GM18508 (cell line): ENCODE data around the gene CIT.

ENCODE experiments used
- ATAC-seq: cut with Tn5 transposase; IDR thresholded peaks from one replicate; pipeline ENCODE4 v1.9.1; 2021; ENCODE audit warnings: moderate number of reproducible peaks; ENCODE audit not compliant: insufficient read depth, unreplicated experiment

The CIT gene

DNA sequence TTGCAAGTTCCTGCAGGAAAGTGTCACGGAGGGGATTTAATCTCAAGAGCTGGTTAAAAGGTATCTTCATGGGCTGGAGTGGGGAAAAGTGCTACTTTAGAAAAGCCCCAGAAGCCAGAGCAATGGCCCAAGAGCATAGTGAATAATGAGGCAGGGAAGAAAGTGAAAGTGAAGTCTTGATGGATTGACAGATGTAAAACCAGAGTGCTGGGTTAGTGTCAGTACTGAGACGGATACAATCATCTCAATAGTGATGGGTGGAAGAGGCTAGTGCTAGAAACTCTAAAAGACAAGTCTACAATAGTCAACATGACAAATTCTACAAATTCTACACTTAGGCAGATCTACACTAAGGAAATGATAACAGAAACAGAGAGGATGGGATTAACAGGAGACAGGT is 68.1 kb downstream of the CIT start:
- ATAC-seq, result no peak

DNA sequence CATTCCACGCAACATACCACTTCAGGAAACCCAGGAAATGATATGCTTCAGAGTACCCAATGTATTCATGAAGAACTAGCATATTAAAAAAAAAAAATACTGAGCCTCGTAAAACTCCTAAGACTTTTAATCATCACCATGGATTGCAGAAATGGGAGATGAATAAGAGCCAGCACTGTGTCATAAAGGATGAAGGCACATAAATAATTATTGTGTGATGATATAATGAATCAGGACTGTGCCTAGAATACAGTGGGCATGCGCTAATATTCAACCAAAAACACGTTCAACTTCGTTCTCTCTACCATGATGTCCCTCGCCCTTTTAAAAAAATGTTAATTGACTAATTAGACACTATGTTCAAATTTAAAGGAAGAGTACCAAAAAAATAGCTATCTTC is 68.7 kb downstream of the CIT start:
- ATAC-seq, result no peak

DNA sequence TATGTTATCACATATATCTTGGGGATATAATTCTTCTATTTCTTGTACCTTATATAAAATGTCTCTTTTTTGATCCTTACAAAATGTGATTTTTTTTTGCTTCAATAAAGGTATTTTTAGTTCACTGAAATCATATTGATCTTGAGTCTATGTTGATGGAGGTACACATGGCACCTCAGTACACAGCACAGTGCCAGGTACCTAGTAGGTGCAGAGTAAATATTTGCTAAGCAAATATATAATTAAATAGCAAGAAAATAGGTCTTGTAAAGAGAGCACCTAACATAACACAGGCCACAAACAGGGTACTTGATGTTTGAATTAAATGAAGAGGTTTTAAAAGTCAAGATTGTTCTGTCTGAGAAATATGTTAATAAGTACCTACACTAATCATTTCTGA is 69.7 kb downstream of the CIT start:
- ATAC-seq, result no peak

DNA sequence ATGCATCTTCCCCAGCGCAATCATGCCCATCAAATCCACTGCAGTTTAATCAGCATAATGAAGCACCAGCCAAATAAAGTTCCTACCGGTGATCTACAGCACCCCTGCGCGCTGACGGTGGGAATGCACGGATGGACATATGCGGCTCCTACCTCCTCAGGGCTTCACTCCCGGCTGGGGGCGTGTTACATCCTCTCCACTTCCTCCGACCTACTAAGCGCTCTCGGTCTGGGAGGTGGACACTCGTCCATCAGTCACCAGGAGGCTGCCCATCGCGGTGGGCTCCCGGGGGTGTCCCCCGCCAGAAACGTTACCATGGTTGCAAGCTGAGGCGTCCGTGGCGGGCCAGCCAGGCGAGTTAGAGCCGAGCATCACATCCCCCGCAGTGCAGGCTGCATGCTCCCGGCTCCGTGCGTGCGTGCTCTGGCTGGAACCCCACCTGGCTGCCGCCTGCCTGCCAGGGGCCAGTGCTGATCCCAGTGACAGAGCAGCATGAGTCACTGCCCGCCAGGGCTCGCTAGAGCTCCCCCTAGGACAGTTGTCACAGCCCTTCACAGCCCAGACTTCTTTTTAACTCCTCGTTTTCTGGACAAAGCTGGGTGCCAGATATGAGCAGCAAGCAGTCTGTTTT is 73.0 kb downstream of the CIT start:
- ATAC-seq, result no peak

DNA sequence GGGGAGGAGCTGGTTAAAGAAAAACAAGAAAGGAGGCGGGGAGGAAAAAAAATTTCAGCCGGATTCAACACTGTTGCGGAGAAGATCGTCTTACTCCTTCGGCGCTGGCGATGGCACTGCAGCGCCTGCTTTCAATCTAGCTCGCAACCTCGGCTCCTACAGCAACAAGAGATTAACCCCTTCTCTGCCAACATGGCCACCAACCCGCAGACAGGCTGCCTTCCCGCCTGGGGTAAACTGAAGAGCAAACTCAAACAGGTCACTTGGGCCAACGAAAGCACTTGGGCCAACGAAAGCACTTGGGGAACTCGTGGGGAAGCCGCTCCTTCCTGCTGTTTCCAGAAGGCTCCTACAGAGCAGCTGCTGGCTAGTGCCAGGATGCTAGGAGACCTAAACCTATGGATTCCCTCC is 73.7 kb downstream of the CIT start:
- ATAC-seq, result no peak

DNA sequence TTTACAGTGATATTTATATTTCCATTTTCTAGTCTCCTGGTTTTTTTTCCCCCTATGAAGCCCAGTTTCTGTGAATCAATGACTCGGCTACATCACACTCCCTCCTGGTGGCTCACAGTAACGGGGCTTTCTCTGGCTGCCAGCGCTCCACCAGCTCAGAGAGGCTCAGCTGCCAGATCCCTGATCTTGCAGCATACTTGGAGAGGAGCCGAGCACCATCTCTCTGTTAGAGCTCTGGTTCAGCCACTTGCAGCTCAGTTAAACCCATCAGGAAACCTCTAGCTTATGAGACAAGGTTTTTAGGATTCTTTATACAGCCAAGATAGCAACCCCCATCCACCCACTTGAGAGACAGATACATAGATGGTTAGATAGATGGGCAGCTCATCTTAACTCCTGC is 74.6 kb downstream of the CIT start:
- no peak for ATAC-seq

DNA sequence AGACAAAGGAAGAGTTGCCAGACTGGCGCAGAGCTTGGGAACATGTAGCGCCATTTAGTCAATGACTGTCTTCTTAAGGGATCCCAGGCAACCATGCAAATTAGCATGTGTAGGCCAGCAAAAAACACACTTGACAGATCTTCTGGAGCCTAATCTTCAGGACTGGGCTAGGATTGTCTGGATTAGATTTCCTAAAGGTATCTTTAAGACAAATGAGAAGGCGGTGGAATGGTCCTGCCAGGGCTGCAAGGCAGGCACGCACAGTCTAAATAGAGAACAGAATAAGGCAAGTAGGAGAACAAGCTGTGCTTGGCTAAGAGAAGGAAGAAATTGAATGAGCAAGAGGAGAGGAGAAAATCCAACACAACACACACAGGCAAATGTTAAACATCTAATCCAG is 80.0 kb downstream of the CIT start:
- ATAC-seq, result no peak

DNA sequence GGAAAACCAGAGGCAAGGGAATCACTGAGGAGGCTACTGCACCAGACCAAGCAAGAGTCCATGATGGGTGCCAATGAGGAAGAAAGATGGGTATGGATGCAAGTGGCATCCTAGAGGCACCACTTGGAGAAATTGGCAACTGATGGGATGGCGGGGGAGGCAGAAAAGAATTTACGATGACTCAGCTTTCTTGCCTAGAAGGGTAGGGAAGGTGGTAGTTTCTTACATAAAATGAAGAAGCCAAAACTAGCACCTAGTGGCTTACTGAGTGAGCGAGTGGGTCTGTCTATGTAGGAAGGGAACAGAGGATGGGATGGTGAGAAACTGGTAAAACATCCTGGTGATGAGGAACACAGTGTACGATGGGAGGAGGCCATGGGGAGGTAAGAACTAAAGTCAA is 80.8 kb downstream of the CIT start:
- ATAC-seq, result no peak

DNA sequence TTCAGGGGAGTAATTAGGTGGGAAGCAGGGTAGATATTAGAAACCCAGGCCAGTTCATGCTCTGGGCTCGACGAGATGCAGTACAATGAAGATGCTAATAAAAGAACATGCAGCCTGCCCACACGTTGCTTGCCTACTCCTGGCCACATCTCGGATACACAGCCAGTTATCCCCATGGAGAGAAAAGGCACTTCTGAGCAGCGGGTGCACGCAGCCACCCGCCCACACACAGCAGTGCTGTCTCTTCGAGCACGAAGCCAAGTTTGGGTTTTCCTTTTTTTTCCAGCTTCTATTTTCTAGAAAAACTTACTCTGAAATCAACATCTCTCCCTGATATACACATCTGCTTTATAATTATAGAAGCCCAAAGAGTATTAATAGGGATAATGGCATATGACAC is 85.7 kb downstream of the CIT start:
- no peak for ATAC-seq

DNA sequence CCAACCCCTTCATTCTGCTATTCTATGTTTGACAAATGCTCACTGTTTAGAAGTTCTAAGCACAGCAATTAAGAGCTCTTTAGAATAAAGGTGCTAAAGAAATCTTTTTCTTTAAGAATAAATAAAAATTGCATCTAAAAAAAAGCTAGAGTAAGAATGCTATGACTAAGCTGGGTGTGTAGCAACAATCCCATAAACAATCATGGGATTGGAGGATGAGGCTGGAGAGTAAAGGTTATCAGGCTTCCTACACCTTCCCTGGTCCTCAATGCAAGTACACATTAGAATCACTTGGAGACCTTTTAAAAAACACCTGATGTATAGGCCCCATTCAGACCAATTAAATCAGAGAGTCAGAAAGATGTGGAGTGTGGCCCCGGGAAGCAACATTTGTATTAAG is 88.3 kb downstream of the CIT start:
- no peak for ATAC-seq

DNA sequence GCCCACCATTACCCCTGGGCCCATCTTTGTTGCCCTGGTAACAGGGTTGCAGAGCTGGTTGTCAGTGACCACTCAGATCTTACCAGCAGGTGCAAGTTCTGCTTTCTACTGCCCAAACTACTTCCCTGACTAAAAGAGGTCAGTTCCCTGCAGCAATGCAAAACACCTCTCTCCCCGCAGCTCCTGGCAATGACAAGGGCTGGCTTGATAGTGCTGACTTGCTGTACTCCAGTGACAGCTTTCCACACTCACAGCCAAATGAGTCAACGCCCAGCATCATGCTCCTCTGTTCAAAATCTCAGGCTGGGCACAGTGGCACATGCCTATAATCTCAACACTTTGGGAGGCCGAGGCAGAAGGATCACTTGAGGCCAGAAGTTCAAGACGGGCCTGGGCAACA is 90.6 kb downstream of the CIT start:
- ATAC-seq, result no peak

DNA sequence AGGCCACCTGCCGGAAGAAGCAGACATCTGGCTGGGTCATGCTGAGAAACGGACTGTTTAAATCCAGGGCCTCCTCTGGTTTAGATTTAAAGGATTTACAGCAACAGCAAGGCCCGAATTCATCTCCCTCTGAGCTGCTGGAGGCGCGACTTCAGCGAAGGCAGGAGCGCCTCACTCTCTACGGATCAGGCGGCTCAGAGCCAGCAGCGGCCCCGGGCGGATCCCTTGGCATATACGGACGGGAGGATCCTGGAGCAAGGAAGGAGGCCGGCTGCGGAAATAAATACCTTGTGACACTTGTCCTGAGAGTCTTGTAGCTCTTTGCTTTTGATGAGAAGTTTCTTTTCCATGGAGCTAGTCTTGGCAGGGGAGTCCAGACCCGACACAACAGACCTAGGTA is 92.4 kb downstream of the CIT start:
- no peak for ATAC-seq

DNA sequence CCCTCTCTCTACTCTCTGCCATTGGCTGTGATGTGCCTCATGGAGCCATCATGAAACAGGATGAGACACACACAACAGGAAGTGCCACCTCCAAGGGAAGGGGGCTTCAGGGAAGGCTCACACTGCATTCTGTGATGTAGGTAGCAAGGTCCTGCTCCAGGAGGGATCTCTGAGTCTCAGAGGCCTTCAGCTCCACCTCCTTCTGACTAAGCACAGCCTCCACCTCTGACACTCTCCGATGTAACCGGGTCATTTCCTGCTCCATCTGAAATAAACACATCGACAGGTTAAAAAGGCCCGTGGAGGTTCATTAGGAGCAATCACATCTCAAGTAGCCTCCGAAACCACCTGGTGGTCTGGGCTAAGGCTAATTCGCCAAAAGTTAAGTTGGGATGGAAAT is 93.3 kb downstream of the CIT start:
- ATAC-seq, result no peak

DNA sequence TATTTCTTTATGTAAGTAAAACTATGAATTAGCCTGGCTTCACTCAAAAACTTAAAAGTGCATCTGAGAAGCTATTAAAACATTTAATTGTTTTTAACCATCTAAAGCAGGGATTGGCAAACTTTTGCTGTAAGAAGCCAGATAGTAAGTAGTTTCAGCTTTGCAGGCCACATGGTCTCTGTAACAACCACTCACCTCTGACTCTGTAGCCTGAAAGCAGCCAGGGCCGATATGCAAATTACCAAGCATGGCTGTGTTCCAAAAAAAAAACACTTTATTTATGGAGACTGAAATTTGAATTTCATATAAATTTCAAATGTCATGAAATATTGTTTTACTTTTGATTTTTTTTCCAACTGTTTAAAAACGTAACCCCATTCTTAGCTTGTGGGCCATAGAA is 95.3 kb downstream of the CIT start:
- no peak for ATAC-seq

DNA sequence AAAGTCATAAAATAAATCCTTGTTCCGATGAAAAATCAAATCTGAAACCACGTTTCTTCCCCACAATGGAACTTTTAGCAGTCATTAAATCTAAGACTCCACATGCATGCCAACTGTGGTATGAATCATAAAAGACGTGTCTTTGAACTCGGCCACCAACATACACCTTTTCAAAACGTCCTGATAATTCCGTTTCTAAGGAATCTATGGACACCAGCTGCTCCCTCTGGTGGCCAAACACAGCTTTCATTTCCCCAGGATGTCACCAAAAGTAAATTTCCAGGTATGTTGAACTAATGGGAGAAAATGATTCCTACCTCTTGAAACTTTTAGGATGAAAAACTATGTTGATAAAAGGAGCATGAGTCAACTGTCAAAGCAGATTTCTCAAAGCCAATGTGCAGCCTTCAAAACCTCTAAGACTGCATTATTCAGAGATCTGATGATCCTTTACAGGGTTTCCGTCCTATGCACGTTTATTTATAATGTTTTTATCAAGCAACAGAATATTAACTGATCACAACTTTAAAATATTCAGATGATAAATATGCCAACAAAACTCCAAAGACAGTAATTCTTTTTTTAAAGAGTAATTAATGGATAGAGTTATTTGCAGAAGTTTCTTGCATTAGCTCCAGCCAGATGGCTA is 96.2 kb downstream of the CIT start:
- no peak for ATAC-seq

DNA sequence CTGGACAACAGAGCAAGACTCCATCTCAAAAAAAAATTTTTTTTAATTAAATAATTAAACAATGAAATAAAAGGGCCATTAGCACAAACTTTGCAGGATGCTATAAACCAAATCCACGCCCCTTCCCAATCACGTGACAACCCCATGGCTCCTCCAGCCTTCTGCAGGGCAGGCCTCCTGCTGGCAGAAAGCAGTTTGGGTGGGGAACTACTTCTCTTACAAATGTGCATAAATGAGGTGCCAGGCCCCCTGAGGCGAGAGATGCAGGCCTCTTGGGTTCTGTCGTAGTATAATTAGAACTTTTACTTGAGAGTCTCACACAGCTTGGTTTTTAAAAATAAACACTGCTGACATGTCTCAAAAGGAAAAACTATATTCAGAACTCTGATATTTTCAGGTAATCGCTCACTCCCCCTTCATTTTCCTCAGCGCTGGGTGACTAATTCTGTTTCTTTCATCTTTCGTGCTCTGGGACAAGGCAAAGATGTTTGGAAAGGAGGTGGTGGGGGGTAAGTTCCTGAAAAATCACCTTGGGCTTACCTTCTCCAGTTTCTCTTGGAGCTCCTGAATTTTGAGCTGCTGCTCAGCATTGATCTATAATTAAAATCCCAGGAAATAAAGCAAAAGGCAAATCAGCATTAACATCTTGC is 101.7 kb downstream of the CIT start:
- no peak for ATAC-seq

DNA sequence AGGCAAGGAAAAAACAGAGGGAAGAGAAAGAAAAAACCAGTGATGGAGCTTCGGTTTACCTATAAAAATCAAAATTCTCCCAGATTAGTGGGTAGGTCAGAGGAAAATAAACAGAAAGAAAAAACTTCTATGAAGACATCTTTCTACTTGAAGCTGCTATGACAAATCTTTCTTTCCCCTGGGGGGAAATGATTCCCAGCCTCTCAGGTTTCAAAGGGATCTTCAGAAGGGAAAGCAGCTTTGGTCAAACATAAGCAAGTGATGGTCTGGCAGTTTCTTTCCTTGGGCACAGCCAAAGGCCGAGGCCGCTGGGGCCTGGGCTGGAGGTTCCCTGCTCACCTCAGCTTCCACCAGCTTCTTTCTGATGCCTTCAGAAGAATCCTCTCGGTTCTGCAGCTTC is 104.7 kb downstream of the CIT start:
- no peak for ATAC-seq

DNA sequence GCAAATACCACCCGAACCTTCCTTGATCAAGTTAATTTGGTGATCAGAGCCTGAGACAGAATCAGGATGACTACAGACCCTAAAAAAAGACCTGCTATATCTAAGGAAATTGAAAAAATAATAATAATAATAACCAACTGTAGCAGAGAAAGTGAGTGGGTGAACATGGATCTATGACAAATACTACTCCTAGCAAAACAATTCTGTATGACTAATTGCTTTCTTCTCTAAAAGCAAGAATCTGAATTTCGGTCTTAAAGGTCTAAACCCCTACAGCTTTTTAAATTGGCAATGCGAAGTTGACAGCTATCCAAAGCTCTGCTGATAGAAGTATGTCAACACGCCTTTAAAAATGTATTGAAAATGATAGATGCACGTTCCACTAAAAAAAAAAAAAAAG is 107.0 kb downstream of the CIT start:
- ATAC-seq, result no peak

DNA sequence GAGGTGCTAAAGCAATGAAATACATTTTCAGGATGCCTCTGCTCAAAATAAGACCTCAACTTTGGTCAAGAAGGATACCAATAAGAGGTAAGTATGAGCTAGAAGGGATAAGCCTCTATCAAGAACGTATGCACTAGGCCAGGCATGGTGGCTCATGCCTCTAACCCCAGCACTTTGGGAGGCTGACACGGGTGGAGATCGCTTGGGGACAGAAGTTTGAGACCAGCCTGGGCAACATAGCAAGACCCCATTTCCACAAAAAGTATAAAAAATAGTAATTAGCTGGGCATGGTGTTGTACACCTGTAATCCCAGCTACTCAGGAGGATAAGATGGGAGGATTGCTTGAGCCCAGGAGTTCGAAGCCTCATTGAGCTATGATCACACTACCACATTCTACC is 114.5 kb downstream of the CIT start:
- no peak for ATAC-seq

DNA sequence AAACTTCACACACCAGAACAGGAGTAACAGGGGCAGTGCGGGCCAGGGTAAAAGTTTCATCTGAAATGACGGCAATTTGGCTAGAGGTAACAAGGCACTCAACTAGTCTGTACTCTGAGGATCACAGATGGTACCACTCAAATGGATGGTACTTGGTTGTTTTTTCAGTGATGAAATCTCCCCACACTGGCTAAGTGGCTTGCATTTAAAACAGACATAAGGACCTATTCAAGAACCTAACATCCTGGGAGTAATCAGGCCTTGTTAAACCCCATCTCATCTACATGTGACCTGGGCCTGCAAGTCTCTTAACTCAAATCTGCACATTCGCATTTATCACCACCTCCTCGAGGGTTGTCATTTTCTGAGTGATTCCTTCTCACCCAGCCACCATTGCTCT is 118.4 kb downstream of the CIT start:
- no peak for ATAC-seq

DNA sequence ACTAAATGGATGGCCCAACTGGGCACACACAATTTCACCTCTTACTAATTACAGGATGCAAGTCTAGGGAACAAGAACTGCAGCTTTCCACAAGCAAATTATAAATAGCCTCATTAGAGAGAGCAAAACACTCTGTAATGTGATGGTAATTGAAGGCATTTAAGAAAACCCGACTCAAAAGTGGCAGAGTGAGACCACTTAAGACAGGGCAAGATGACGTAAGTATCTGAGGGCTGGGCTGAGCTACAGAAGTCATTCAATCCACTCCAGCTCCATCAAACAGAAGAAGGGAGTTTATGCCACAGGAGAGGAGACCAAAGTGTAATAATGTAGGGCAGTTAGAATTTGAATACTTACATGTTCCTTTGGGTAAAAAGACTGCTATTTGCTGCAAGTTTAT is 118.9 kb downstream of the CIT start:
- no peak for ATAC-seq

DNA sequence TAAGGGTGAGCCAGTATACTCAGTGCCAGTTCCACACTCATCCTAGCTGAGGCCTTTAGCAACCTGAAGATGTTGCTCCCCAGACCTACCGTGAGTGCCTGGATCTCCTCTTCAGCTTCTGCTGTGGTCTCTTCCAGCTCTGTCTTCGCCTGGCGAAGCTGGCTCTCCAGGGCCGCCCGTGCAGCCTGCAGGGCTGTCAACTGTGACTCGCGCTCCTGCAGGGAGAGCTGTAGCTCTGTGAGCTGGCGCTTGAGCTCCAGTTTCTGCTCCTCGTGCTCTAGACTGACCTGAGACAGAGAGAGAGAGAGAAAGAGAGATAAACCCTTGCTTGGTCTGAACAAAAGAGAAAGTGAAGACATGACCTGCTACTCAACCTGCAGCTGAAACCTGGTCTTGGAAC is 125.2 kb downstream of the CIT start:
- no peak for ATAC-seq
